ENCODE data around the gene SPP2.

SPP2 gene

GRCh38 chr2:234098681-234099080 lies 48.2 kb downstream of the SPP2 start:
- no peak for DNase-seq

- no peak for DNase-seq
Observed at GRCh38 chr2:234099266-234099665, 48.8 kb downstream of the SPP2 start.

GRCh38 chr2:234100686-234101085 lies 50.2 kb downstream of the SPP2 start:
- DNase-seq: no peak

- DNase-seq: no peak
Observed at GRCh38 chr2:234102112-234102511, 51.6 kb downstream of the SPP2 start.

- DNase-seq: no peak
Observed at GRCh38 chr2:234107861-234108260, 57.4 kb downstream of the SPP2 start.

GRCh38 chr2:234109321-234109720 lies 58.8 kb downstream of the SPP2 start:
- no peak for DNase-seq

GRCh38 chr2:234110219-234110618 lies 59.7 kb downstream of the SPP2 start:
- no peak for DNase-seq

GRCh38 chr2:234111523-234111922 lies 61.0 kb downstream of the SPP2 start:
- DNase-seq: no peak

- DNase-seq: no peak
Observed at GRCh38 chr2:234116010-234116409, 65.5 kb downstream of the SPP2 start.

- DNase-seq: no peak
Observed at GRCh38 chr2:234121999-234122398, 71.5 kb downstream of the SPP2 start.

GRCh38 chr2:234125451-234126145 lies 75.1 kb downstream of the SPP2 start:
- no peak for DNase-seq

GRCh38 chr2:234126146-234126470 lies 75.6 kb downstream of the SPP2 start:
- DNase-seq: no peak
